PC-9 (cell line): ENCODE data around the gene KCNK7. TPM values are rescaled to one million over a fixed set of nuclear protein-coding genes. Genes with fewer than 3 reads are reported as not detected.

Source experiments
- BruUV-seq: library from RNA; stranded (reverse); fragments of 400-500 nt; replicated peaks from 2 replicates; lab custom pipeline; 2021; lab: Mats Ljungman, UMichigan
- CTCF ChIA-PET: fragments of 300-600 bp; sonication (Branson Sonifier 250); formaldehyde crosslinking; loops from one replicate; lab custom pipeline; 2022; ENCODE audit warnings: antibody characterized with exemption; lab: Charles Lee
- POLR2A ChIA-PET: fragments of 300-600 bp; sonication (Branson Sonifier 250); formaldehyde crosslinking; loops from one replicate; lab custom pipeline; 2022; ENCODE audit warnings: antibody characterized with exemption; ENCODE audit not compliant: unreplicated experiment; lab: Charles Lee
- DNase-seq, 2 experiments: peaks; one replicate each; pipeline versions ENCODE4 v3.0.0 to v3.0.0-alpha.2; 2015 to 2022; ENCODE audit warnings: mixed read lengths in 1 of 2
- H2AFZ ChIP-seq: fragments of 200-600 bp; sonication (generic); 2 replicates; pipeline ENCODE4 v1.8.1; 2017; ENCODE audit warnings: antibody characterized with exemption
- H3F3A ChIP-seq: fragments of 200-600 bp; sonication (generic); 2 replicates; pipeline ENCODE4 v1.8.1; 2017; ENCODE audit warnings: antibody characterized with exemption, mild to moderate bottlenecking, low read depth; ENCODE audit not compliant: insufficient read depth
- H3K27ac ChIP-seq: fragments of 200-600 bp; sonication (generic); 2 replicates; pipeline ENCODE4 v1.6.1; 2016; ENCODE audit warnings: mixed run types
- H3K27me3 ChIP-seq: fragments of 200-600 bp; sonication (generic); 2 replicates; pipeline ENCODE4 v1.6.1; 2016; ENCODE audit warnings: low read depth, mixed run types; ENCODE audit not compliant: insufficient read depth
- H3K36me3 ChIP-seq: fragments of 200-600 bp; sonication (generic); 2 replicates; pipeline ENCODE4 v1.6.1; 2016; ENCODE audit warnings: low read depth, mixed run types
- H3K4me1 ChIP-seq: fragments of 200-600 bp; sonication (generic); replicated peaks from 2 replicates; pipeline ENCODE4 v1.6.1; 2016; ENCODE audit warnings: mixed run types; ENCODE audit not compliant: insufficient read depth
- H3K4me2 ChIP-seq: fragments of 200-600 bp; sonication (generic); 2 replicates; pipeline ENCODE4 v1.6.1; 2017; ENCODE audit warnings: mixed run types
- H3K4me3 ChIP-seq: fragments of 200-600 bp; sonication (generic); 2 replicates; pipeline ENCODE4 v1.6.1; 2016; ENCODE audit warnings: mixed run types
- H3K79me2 ChIP-seq: fragments of 200-600 bp; sonication (generic); 2 replicates; pipeline ENCODE4 v1.6.1; 2017; ENCODE audit warnings: low read depth, mixed run types
- H3K9me2 ChIP-seq: fragments of 200-600 bp; sonication (generic); 2 replicates; pipeline ENCODE4 v1.8.1; 2017; ENCODE audit warnings: mild to moderate bottlenecking; ENCODE audit not compliant: insufficient read depth
- H3K9me3 ChIP-seq: fragments of 200-600 bp; sonication (generic); 2 replicates; pipeline ENCODE4 v1.8.1; 2016; ENCODE audit warnings: low read depth; ENCODE audit not compliant: insufficient read depth
- H4K20me1 ChIP-seq: fragments of 200-600 bp; sonication (generic); 2 replicates; pipeline ENCODE4 v1.8.1; 2017; ENCODE audit not compliant: insufficient read depth
- EZH2 ChIP-seq: fragments of 200-600 bp; sonication (generic); IDR thresholded peaks from 2 replicates; pipeline ENCODE4 v1.8.0; 2017; ENCODE audit warnings: antibody characterized with exemption, low read depth
- intact Hi-C: fragments of 100-400 bp; cut with micrococcal nuclease; formaldehyde crosslinking; loops from one replicate; pipeline ENCODE4 v1.10.0; 2022; ENCODE audit not compliant: unreplicated experiment
- total RNA-seq: library from RNA; stranded (reverse); gene quantifications from 2 replicates; pipeline ENCODE4 v1.2.3, GENCODE V29; 2021
- TF ChIP-seq, protein P1 (sequence below): fragments of 200-600 bp; sonication (generic); conservative IDR thresholded peaks from 2 replicates; pipeline ENCODE4 v1.6.1; 2017; ENCODE audit warnings: mixed run types, antibody characterized with exemption, mild to moderate bottlenecking, moderate library complexity

Gene KCNK7
- total RNA-seq, 1 experiment from 2014 or later, result not detected

GRCh38 chr11:65627202-65627601 lies 31.6 kb upstream of the KCNK7 start:
- Histone ChIP-seq H3K9me3 (no peaks in the 10 kb centered on the region), H4K20me1 (peaks cover 24% of the 10 kb centered on the region), H3K27me3 (no peaks in the 10 kb centered on the region), H3K9me2 (no peaks in the 10 kb centered on the region), H3K4me3 (no peak overlapping the region), H3K4me2 (no peak overlapping the region), H3K27ac (no peak overlapping the region), H3K79me2 (no peaks in the 10 kb centered on the region), H3K36me3 (peaks cover 47% of the 10 kb centered on the region), H3K4me1 (no peaks in the 10 kb centered on the region), H2AFZ (no peak overlapping the region), H3F3A (peaks cover 4% of the 10 kb centered on the region; the same call in 1 of the 2 replicates)
- TF ChIP-seq, protein P1, sequence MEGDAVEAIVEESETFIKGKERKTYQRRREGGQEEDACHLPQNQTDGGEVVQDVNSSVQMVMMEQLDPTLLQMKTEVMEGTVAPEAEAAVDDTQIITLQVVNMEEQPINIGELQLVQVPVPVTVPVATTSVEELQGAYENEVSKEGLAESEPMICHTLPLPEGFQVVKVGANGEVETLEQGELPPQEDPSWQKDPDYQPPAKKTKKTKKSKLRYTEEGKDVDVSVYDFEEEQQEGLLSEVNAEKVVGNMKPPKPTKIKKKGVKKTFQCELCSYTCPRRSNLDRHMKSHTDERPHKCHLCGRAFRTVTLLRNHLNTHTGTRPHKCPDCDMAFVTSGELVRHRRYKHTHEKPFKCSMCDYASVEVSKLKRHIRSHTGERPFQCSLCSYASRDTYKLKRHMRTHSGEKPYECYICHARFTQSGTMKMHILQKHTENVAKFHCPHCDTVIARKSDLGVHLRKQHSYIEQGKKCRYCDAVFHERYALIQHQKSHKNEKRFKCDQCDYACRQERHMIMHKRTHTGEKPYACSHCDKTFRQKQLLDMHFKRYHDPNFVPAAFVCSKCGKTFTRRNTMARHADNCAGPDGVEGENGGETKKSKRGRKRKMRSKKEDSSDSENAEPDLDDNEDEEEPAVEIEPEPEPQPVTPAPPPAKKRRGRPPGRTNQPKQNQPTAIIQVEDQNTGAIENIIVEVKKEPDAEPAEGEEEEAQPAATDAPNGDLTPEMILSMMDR, result no peak
- no peak for TF ChIP-seq EZH2
- intact Hi-C loops, result no loop called here
- ChIA-PET POLR2A (no interaction called here), CTCF (no interaction called here)
- DNase-seq, result no peak
- BruUV-seq, result no TSS peak

GRCh38 chr11:65625628-65626342 lies 30.2 kb upstream of the KCNK7 start:
- DNase-seq, result peak in 1 of 2 experiments; percentile 26
- no peaks in the 10 kb centered on the region for H3K9me2 ChIP-seq
- no peak overlapping the region for H2AFZ ChIP-seq
- no peaks in the 10 kb centered on the region for H3K9me3 ChIP-seq
- POLR2A ChIA-PET, result no interaction called here
- no peak overlapping the region for H3K27ac ChIP-seq
- H3K27me3 ChIP-seq, result no peaks in the 10 kb centered on the region
- no peaks in the 10 kb centered on the region for H3K79me2 ChIP-seq
- intact Hi-C loops, result no loop called here
- H3K4me2 ChIP-seq, result no peak overlapping the region
- no TSS peak for BruUV-seq
- H3F3A ChIP-seq, result peaks cover 2% of the 10 kb centered on the region; the same call in 1 of the 2 replicates
- peaks cover 42% of the 10 kb centered on the region for H3K36me3 ChIP-seq
- CTCF ChIA-PET, result no interaction called here
- peaks cover 32% of the 10 kb centered on the region for H4K20me1 ChIP-seq
- no peak overlapping the region for H3K4me3 ChIP-seq
- TF ChIP-seq EZH2, result no peak
- TF ChIP-seq, protein P1, result peak; percentile 55
- H3K4me1 ChIP-seq, result no peaks in the 10 kb centered on the region

GRCh38 chr11:65624931-65625627 lies 29.5 kb upstream of the KCNK7 start:
- Histone ChIP-seq H3K9me3 (no peaks in the 10 kb centered on the region), H2AFZ (no peak overlapping the region), H3K4me2 (no peak overlapping the region), H3K79me2 (no peaks in the 10 kb centered on the region), H4K20me1 (peaks cover 37% of the 10 kb centered on the region), H3K9me2 (no peaks in the 10 kb centered on the region), H3K4me1 (no peaks in the 10 kb centered on the region), H3K36me3 (peaks cover 35% of the 10 kb centered on the region), H3K27me3 (no peaks in the 10 kb centered on the region), H3K27ac (no peak overlapping the region), H3K4me3 (no peak overlapping the region), H3F3A (no peaks in the 10 kb centered on the region)
- intact Hi-C loops, result no loop called here
- TF ChIP-seq, protein P1, result no peak
- TF ChIP-seq EZH2, result no peak
- POLR2A ChIA-PET, result no interaction called here
- CTCF ChIA-PET, result no interaction called here
- BruUV-seq, result no TSS peak
- DNase-seq, result no peak
